Measurements from ENCODE around the gene TUBB2B. TPM values are rescaled to one million over a fixed set of nuclear protein-coding genes. Genes with fewer than 3 reads are reported as not detected.

Gene TUBB2B
- total and polyA plus RNA-seq, 2 experiments from 2014 or later: 355 to 794 TPM

DNA sequence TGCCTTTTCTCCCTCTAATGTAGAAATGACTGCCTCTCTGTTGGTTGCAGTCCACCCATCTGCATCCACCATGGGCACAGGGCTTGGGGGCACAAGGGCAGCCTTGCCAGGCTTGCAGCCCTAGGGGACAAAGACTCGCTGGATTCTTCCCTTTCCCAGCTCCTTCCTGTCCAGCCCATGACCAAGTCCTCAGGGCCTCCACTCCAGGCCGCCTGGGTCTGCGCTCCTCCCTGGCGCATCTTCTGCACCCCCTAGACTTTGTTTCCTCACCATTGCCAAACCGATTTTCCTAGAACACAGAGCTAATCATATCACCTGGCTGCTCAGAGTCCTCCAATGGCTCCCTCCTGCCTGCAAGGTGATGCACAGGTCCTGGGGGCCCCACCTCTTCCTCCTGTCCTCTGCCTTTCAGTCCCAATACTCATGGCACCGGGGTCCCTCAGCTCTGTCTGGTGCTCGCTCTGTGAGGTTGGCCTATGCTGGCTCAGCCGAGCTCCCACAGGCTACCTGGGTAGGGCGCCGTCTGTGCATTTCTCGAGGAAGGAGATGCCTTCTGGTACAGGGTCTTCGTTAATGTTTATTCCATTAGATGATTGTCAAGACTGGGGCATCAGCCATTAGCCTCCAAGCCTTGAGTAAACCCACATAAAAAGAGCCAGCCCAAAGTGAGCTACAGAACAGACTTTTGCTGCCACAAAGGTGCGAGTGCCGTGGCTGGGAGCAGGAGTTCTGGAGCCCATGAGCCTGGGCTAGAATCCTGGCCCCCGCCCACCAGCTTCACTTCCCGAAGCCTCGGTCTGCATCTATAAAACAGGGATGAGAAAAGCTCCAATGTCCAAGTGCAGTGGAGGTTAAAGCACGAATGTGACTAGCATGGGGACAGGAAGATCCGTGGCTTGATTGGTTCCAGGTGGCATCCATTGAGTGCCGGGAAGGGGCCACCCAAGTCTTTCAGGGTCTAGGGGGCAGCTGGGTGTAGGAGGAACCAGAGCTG lies 49.0 kb upstream of the TUBB2B start:
- Mint-ChIP-seq H3K36me3 (ENCODE audit: low read depth) (peaks cover 46% of the 10 kb centered on the region), H3K27me3 (ENCODE audit: insufficient read depth, low read depth, poor library complexity) (peaks cover 19% of the 10 kb centered on the region), H3K27ac (no peak overlapping the region), H3K9me3 (no peaks in the 10 kb centered on the region; the same call in 2 of the 3 replicates), H3K4me3 (no peak overlapping the region), H3K4me1 (peaks cover 18% of the 10 kb centered on the region)
- H3K79me2 ChIP-seq (replicated peaks; ENCODE audit: insufficient read depth): no peaks in the 10 kb centered on the region; the same call in 1 of the 2 replicates
- H2AFZ ChIP-seq: no peak overlapping the region
- ATAC-seq (no peak), DNase-seq (ENCODE audit: low spot score) (no peak)
- H3K27me3 ChIP-seq (ENCODE audit: insufficient read depth): no peaks in the 10 kb centered on the region
- H3K4me2 ChIP-seq: no peak overlapping the region
- H3K9me2 ChIP-seq (ENCODE audit: insufficient read depth): no peaks in the 10 kb centered on the region
- peaks cover 4% of the 10 kb centered on the region for H3K4me1 ChIP-seq (ENCODE audit: insufficient read depth)
- no peaks in the 10 kb centered on the region; the same call in 1 of the 2 replicates for H4K20me1 ChIP-seq (replicated peaks; ENCODE audit: insufficient read depth)
- no peak overlapping the region for H3K4me3 ChIP-seq
- TF ChIP-seq NANOG (IDR thresholded peaks at IDR 0.05; ENCODE audit: borderline replicate concordance) (no peak), CREB1 (CRISPR knock-in tag; IDR thresholded peaks at IDR 0.05; ENCODE audit: low read depth) (no peak), STAT1 (IDR thresholded peaks at IDR 0.05; ENCODE audit: unreplicated experiment) (no peak), ZNF114 (CRISPR knock-in tag; IDR thresholded peaks at IDR 0.05) (no peak), POLR2AphosphoS5 (IDR thresholded peaks at IDR 0.05; ENCODE audit: low read depth) (no peak), EZH2phosphoT487 (IDR thresholded peaks at IDR 0.05; ENCODE audit: unreplicated experiment) (no peak), JUNB (IDR thresholded peaks at IDR 0.05; ENCODE audit: unreplicated experiment) (no peak), EZH2 (IDR thresholded peaks at IDR 0.05; ENCODE audit: low read depth, unreplicated experiment) (no peak), ZNF331 (CRISPR knock-in tag; IDR thresholded peaks at IDR 0.05; ENCODE audit: low read depth) (no peak)
- TF ChIP-seq, protein P1, sequence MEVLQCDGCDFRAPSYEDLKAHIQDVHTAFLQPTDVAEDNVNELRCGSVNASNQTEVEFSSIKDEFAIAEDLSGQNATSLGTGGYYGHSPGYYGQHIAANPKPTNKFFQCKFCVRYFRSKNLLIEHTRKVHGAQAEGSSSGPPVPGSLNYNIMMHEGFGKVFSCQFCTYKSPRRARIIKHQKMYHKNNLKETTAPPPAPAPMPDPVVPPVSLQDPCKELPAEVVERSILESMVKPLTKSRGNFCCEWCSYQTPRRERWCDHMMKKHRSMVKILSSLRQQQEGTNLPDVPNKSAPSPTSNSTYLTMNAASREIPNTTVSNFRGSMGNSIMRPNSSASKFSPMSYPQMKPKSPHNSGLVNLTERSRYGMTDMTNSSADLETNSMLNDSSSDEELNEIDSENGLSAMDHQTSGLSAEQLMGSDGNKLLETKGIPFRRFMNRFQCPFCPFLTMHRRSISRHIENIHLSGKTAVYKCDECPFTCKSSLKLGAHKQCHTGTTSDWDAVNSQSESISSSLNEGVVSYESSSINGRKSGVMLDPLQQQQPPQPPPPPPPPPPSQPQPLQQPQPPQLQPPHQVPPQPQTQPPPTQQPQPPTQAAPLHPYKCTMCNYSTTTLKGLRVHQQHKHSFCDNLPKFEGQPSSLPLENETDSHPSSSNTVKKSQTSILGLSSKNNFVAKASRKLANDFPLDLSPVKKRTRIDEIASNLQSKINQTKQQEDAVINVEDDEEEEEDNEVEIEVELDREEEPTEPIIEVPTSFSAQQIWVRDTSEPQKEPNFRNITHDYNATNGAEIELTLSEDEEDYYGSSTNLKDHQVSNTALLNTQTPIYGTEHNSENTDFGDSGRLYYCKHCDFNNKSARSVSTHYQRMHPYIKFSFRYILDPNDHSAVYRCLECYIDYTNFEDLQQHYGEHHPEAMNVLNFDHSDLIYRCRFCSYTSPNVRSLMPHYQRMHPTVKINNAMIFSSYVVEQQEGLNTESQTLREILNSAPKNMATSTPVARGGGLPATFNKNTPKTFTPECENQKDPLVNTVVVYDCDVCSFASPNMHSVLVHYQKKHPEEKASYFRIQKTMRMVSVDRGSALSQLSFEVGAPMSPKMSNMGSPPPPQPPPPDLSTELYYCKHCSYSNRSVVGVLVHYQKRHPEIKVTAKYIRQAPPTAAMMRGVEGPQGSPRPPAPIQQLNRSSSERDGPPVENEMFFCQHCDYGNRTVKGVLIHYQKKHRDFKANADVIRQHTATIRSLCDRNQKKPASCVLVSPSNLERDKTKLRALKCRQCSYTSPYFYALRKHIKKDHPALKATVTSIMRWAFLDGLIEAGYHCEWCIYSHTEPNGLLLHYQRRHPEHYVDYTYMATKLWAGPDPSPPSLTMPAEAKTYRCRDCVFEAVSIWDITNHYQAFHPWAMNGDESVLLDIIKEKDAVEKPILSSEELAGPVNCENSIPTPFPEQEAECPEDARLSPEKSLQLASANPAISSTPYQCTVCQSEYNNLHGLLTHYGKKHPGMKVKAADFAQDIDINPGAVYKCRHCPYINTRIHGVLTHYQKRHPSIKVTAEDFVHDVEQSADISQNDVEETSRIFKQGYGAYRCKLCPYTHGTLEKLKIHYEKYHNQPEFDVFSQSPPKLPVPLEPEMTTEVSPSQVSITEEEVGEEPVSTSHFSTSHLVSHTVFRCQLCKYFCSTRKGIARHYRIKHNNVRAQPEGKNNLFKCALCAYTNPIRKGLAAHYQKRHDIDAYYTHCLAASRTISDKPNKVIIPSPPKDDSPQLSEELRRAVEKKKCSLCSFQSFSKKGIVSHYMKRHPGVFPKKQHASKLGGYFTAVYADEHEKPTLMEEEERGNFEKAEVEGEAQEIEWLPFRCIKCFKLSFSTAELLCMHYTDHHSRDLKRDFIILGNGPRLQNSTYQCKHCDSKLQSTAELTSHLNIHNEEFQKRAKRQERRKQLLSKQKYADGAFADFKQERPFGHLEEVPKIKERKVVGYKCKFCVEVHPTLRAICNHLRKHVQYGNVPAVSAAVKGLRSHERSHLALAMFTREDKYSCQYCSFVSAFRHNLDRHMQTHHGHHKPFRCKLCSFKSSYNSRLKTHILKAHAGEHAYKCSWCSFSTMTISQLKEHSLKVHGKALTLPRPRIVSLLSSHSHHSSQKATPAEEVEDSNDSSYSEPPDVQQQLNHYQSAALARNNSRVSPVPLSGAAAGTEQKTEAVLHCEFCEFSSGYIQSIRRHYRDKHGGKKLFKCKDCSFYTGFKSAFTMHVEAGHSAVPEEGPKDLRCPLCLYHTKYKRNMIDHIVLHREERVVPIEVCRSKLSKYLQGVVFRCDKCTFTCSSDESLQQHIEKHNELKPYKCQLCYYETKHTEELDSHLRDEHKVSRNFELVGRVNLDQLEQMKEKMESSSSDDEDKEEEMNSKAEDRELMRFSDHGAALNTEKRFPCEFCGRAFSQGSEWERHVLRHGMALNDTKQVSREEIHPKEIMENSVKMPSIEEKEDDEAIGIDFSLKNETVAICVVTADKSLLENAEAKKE (CRISPR knock-in tag; IDR thresholded peaks at IDR 0.05): no peak
- TF ChIP-seq, protein P2, sequence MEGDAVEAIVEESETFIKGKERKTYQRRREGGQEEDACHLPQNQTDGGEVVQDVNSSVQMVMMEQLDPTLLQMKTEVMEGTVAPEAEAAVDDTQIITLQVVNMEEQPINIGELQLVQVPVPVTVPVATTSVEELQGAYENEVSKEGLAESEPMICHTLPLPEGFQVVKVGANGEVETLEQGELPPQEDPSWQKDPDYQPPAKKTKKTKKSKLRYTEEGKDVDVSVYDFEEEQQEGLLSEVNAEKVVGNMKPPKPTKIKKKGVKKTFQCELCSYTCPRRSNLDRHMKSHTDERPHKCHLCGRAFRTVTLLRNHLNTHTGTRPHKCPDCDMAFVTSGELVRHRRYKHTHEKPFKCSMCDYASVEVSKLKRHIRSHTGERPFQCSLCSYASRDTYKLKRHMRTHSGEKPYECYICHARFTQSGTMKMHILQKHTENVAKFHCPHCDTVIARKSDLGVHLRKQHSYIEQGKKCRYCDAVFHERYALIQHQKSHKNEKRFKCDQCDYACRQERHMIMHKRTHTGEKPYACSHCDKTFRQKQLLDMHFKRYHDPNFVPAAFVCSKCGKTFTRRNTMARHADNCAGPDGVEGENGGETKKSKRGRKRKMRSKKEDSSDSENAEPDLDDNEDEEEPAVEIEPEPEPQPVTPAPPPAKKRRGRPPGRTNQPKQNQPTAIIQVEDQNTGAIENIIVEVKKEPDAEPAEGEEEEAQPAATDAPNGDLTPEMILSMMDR (conservative IDR thresholded peaks at IDR 0.05; ENCODE audit: low read depth in 2 of 2): no peak
- TF ChIP-seq, protein P3, sequence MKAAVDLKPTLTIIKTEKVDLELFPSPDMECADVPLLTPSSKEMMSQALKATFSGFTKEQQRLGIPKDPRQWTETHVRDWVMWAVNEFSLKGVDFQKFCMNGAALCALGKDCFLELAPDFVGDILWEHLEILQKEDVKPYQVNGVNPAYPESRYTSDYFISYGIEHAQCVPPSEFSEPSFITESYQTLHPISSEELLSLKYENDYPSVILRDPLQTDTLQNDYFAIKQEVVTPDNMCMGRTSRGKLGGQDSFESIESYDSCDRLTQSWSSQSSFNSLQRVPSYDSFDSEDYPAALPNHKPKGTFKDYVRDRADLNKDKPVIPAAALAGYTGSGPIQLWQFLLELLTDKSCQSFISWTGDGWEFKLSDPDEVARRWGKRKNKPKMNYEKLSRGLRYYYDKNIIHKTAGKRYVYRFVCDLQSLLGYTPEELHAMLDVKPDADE (IDR thresholded peaks at IDR 0.05): no peak
- TF ChIP-seq, protein P4, sequence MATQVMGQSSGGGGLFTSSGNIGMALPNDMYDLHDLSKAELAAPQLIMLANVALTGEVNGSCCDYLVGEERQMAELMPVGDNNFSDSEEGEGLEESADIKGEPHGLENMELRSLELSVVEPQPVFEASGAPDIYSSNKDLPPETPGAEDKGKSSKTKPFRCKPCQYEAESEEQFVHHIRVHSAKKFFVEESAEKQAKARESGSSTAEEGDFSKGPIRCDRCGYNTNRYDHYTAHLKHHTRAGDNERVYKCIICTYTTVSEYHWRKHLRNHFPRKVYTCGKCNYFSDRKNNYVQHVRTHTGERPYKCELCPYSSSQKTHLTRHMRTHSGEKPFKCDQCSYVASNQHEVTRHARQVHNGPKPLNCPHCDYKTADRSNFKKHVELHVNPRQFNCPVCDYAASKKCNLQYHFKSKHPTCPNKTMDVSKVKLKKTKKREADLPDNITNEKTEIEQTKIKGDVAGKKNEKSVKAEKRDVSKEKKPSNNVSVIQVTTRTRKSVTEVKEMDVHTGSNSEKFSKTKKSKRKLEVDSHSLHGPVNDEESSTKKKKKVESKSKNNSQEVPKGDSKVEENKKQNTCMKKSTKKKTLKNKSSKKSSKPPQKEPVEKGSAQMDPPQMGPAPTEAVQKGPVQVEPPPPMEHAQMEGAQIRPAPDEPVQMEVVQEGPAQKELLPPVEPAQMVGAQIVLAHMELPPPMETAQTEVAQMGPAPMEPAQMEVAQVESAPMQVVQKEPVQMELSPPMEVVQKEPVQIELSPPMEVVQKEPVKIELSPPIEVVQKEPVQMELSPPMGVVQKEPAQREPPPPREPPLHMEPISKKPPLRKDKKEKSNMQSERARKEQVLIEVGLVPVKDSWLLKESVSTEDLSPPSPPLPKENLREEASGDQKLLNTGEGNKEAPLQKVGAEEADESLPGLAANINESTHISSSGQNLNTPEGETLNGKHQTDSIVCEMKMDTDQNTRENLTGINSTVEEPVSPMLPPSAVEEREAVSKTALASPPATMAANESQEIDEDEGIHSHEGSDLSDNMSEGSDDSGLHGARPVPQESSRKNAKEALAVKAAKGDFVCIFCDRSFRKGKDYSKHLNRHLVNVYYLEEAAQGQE (IDR thresholded peaks at IDR 0.05; ENCODE audit: unreplicated experiment): no peak
- H3F3A ChIP-seq (replicated peaks; ENCODE audit: low read depth): peaks cover 18% of the 10 kb centered on the region
- no peak overlapping the region for H3K27ac ChIP-seq (ENCODE audit: low read depth)
- H3K36me3 ChIP-seq (ENCODE audit: insufficient read depth): peaks cover 5% of the 10 kb centered on the region; the same call in 1 of the 2 replicates
